OCI-LY7 (cell line): ENCODE measurements around the gene TULP4. TPM values are rescaled to one million over a fixed set of nuclear protein-coding genes. Genes with fewer than 3 reads are reported as not detected.

Experiments used
- BruUV-seq: library from RNA; stranded (reverse); fragments of 400-500 nt; replicated peaks from 2 replicates; lab custom pipeline; 2021; lab: Mats Ljungman, UMichigan
- CTCF ChIA-PET: fragments of 300-600 bp; sonication (Branson Sonifier 250); formaldehyde crosslinking; loops from one replicate; lab custom pipeline; 2022; ENCODE audit warnings: antibody characterized with exemption; ENCODE audit not compliant: unreplicated experiment; lab: Charles Lee
- POLR2A ChIA-PET: fragments of 300-600 bp; sonication (Branson Sonifier 250); formaldehyde crosslinking; loops from one replicate; lab custom pipeline; 2022; ENCODE audit warnings: antibody characterized with exemption; lab: Charles Lee
- DNase-seq: peaks from one replicate; pipeline ENCODE4 v3.0.0-alpha.2; 2015; ENCODE audit warnings: low spot score
- H2AFZ ChIP-seq: fragments of 200-600 bp; sonication (generic), shearing (Covaris generic); 2 replicates; pipeline ENCODE4 v1.6.1; 2014; ENCODE audit warnings: mild to moderate bottlenecking, antibody characterized with exemption, low read length, moderate library complexity
- H3K27ac ChIP-seq: fragments of 200-600 bp; sonication (generic); 2 replicates; pipeline ENCODE4 v1.5.1; 2014; ENCODE audit warnings: mixed run types, low read depth, mild to moderate bottlenecking, moderate library complexity, low read length, inconsistent platforms; ENCODE audit not compliant: poor library complexity, severe bottlenecking
- H3K36me3 ChIP-seq: fragments of 200-600 bp; sonication (generic); 2 replicates; pipeline ENCODE4 v1.6.1; 2014; ENCODE audit warnings: mild to moderate bottlenecking, antibody characterized with exemption, low read length, moderate library complexity, mixed read lengths; ENCODE audit not compliant: insufficient read depth
- H3K4me1 ChIP-seq: fragments of 200-600 bp; sonication (generic); 2 replicates; pipeline ENCODE4 v1.5.1; 2014; ENCODE audit warnings: mild to moderate bottlenecking, low read length; ENCODE audit not compliant: insufficient read depth, poor library complexity, severe bottlenecking
- H3K4me2 ChIP-seq: fragments of 200-600 bp; sonication (generic); 2 replicates; pipeline ENCODE4 v1.6.1; 2014; ENCODE audit warnings: mild to moderate bottlenecking, low read length
- H3K4me3 ChIP-seq: fragments of 200-600 bp; sonication (generic); 2 replicates; pipeline ENCODE4 v1.5.1; 2014; ENCODE audit warnings: mild to moderate bottlenecking, low read depth, low read length; ENCODE audit not compliant: poor library complexity, severe bottlenecking
- H3K79me2 ChIP-seq: fragments of 200-600 bp; sonication (generic); 2 replicates; pipeline ENCODE4 v1.6.1; 2016; ENCODE audit warnings: low read depth, mild to moderate bottlenecking, low read length, moderate library complexity, mixed read lengths; ENCODE audit not compliant: insufficient read depth
- H3K9me2 ChIP-seq: fragments of 200-600 bp; sonication (generic); 2 replicates; pipeline ENCODE4 v1.6.1; 2016; ENCODE audit warnings: mild to moderate bottlenecking, low read length, mixed read lengths; ENCODE audit not compliant: insufficient read depth
- H3K9me3 ChIP-seq: fragments of 200-600 bp; sonication (generic); 2 replicates; pipeline ENCODE4 v1.6.1; 2014; ENCODE audit warnings: mild to moderate bottlenecking, mixed run types, low read length, mixed read lengths
- H4K20me1 ChIP-seq: fragments of 200-600 bp; sonication (generic); 2 replicates; pipeline ENCODE4 v1.6.1; 2014; ENCODE audit warnings: mild to moderate bottlenecking, antibody characterized with exemption, low read length, moderate library complexity, mixed read lengths; ENCODE audit not compliant: insufficient read depth
- CTCF ChIP-seq: fragments of 200-600 bp; sonication (generic); conservative IDR thresholded peaks from 2 replicates; pipeline ENCODE4 v1.5.1; 2014; ENCODE audit warnings: mild to moderate bottlenecking, antibody characterized with exemption, low read length, moderate library complexity, mixed read lengths
- EZH2phosphoT487 ChIP-seq: fragments of 200-600 bp; sonication (generic); IDR thresholded peaks from 2 replicates; pipeline ENCODE4 v1.6.1; 2018; ENCODE audit warnings: low read depth, borderline replicate concordance, mild to moderate bottlenecking, mixed run types, antibody characterized with exemption, low read length, moderate library complexity, mixed read lengths
- intact Hi-C: fragments of 100-400 bp; cut with micrococcal nuclease; formaldehyde crosslinking; loops from one replicate; pipeline ENCODE4 v1.10.0; 2022; ENCODE audit not compliant: unreplicated experiment
- total RNA-seq, 2 experiments: library from RNA; depleted of rRNA in 1 of 2; stranded (reverse); fragments of >200 nt in 1 of 2; shearing (Covaris generic) in 1 of 2; gene quantifications; 2 replicates each; pipeline ENCODE4 v1.2.3, GENCODE V29; 2014 to 2022

The TULP4 gene
- total RNA-seq, 2 experiments from 2014 or later: 62.1 to 64.8 TPM

GRCh38 chr6:158421381-158421780 is 109.1 kb downstream of the TULP4 start:
- H4K20me1 ChIP-seq: no peaks in the 10 kb centered on the region
- ChIA-PET CTCF (no interaction called here), POLR2A (no interaction called here)
- no peaks in the 10 kb centered on the region for H3K4me1 ChIP-seq
- BruUV-seq: no TSS peak
- no peak overlapping the region for H3K4me2 ChIP-seq
- no peak overlapping the region for H3K27ac ChIP-seq
- H3K36me3 ChIP-seq: peaks cover 12% of the 10 kb centered on the region; the same call in 1 of the 2 replicates
- TF ChIP-seq CTCF (no peak), EZH2phosphoT487 (no peak)
- H3K9me3 ChIP-seq: peaks cover 12% of the 10 kb centered on the region; the same call in 1 of the 2 replicates
- H3K4me3 ChIP-seq: no peak overlapping the region
- H3K9me2 ChIP-seq: no peaks in the 10 kb centered on the region
- H2AFZ ChIP-seq: no peak overlapping the region
- no peak for DNase-seq
- H3K79me2 ChIP-seq: no peaks in the 10 kb centered on the region
- intact Hi-C loops: no loop called here

GRCh38 chr6:158422629-158423238 is 110.5 kb downstream of the TULP4 start:
- H3K4me3 ChIP-seq: no peak overlapping the region
- CTCF ChIA-PET: no interaction called here
- no peak for DNase-seq
- H3K36me3 ChIP-seq: 0 out of 2 replicates have a peak, but pooled peaks cover 1% of the 10 kb centered on the region
- POLR2A ChIA-PET: no interaction called here
- no peaks in the 10 kb centered on the region for H3K79me2 ChIP-seq
- H3K9me2 ChIP-seq: no peaks in the 10 kb centered on the region
- no peak overlapping the region for H2AFZ ChIP-seq
- no peaks in the 10 kb centered on the region for H3K4me1 ChIP-seq
- no peak for TF ChIP-seq CTCF
- no peak for TF ChIP-seq EZH2phosphoT487
- no peak overlapping the region for H3K4me2 ChIP-seq
- intact Hi-C loops: no loop called here
- H4K20me1 ChIP-seq: no peaks in the 10 kb centered on the region
- BruUV-seq: no TSS peak
- H3K9me3 ChIP-seq: peaks cover 12% of the 10 kb centered on the region; the same call in 1 of the 2 replicates
- H3K27ac ChIP-seq: no peak overlapping the region

- Histone ChIP-seq H3K36me3 (no peaks in the 10 kb centered on the region), H3K4me1 (no peaks in the 10 kb centered on the region), H2AFZ (no peak overlapping the region), H4K20me1 (no peaks in the 10 kb centered on the region), H3K9me3 (no peaks in the 10 kb centered on the region), H3K9me2 (no peaks in the 10 kb centered on the region), H3K4me3 (no peak overlapping the region), H3K27ac (no peak overlapping the region), H3K4me2 (no peak overlapping the region), H3K79me2 (no peaks in the 10 kb centered on the region)
- intact Hi-C loops: no loop called here
- TF ChIP-seq EZH2phosphoT487: no peak
- TF ChIP-seq CTCF: no peak
- no peak for DNase-seq
- no TSS peak for BruUV-seq
- POLR2A ChIA-PET: interaction anchor here (0.7 kb wide), 1 partner anchor 17 kb away, joined by 3 read pairs; no protein-coding TSS in a partner anchor
- CTCF ChIA-PET: no interaction called here
Measured at GRCh38 chr6:158431036-158431435, 118.8 kb downstream of the TULP4 start.
